ENCODE results near the gene SLC25A33.

The SLC25A33 gene

GRCh38 chr1:9628541-9629444, 89.5 kb downstream of the SLC25A33 start:
- DNase-seq: peak; percentile 72

GRCh38 chr1:9629445-9630201, 90.4 kb downstream of the SLC25A33 start:
- DNase-seq: peak; percentile 73

GRCh38 chr1:9630331-9631111, 91.3 kb downstream of the SLC25A33 start:
- no peak for DNase-seq

GRCh38 chr1:9631613-9632012, 92.3 kb downstream of the SLC25A33 start:
- no peak for DNase-seq

GRCh38 chr1:9633493-9633892, 94.2 kb downstream of the SLC25A33 start:
- no peak for DNase-seq

- no peak for DNase-seq
Observed at GRCh38 chr1:9634582-9634981, 95.3 kb downstream of the SLC25A33 start.
